ENCODE data around the gene OVOL1. TPM values are rescaled to one million over a fixed set of nuclear protein-coding genes. Genes with fewer than 3 reads are reported as not detected.

Gene OVOL1
- total and polyA plus RNA-seq, 2 experiments from 2014 or later: 1.5 to 3.3 TPM

DNA sequence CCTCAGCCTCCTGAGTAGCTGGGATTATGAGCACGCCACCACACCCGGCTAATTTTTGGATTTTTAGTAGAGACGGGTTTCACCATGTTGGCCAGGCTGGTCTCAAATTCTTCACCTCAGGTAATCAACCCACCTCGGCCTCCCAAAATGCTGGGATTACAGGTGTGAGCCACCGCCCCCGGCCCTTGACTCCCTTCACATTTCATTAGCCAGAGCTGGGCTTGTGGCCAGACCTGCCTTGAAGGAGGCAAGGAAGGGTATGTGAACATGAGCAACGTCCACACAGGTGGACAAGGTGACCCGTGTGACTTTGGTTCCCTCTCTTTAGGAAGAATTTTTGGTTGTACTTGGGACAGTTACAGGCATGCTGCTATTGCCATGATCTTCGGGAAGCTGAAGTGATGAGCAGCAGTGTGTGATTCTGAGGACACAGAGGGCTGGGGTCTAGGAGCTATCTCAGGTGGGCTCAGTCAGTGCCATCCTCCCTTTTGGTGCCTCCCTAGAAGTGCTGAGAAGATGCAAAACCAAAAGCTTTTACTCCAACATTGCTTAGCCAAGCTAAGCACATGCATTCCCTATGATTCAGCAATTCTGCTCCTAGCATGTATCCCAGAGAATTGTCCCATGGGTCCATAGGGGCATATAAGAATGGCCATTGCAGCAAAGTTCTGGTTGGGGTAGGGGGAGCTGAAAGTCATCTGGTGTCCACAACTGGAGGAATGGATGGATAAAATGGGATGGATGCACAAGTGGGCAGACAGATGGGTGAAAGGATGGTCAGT lies 12.1 kb upstream of the OVOL1 start:
- no peaks in the 10 kb centered on the region for H3K4me1 Mint-ChIP-seq
- H3K4me3 Mint-ChIP-seq: no peak overlapping the region
- no peak for TF ChIP-seq CTCF (conservative IDR thresholded peaks at IDR 0.05; ENCODE audit: low read depth in 2 of 2)
- no peak for TF ChIP-seq STAT1 (IDR thresholded peaks at IDR 0.05; ENCODE audit: unreplicated experiment)
- TF ChIP-seq REST (IDR thresholded peaks at IDR 0.05; ENCODE audit: unreplicated experiment): no peak
- TF ChIP-seq ZNF114 (CRISPR knock-in tag; IDR thresholded peaks at IDR 0.05): no peak
- no peak for TF ChIP-seq ETS1 (IDR thresholded peaks at IDR 0.05)
- TF ChIP-seq NANOG (IDR thresholded peaks at IDR 0.05; ENCODE audit: borderline replicate concordance): no peak
- no peak for TF ChIP-seq JUNB (IDR thresholded peaks at IDR 0.05; ENCODE audit: unreplicated experiment)
- TF ChIP-seq ZNF331 (CRISPR knock-in tag; IDR thresholded peaks at IDR 0.05; ENCODE audit: low read depth): no peak
- TF ChIP-seq EZH2phosphoT487 (IDR thresholded peaks at IDR 0.05; ENCODE audit: unreplicated experiment): no peak
- TF ChIP-seq POLR2AphosphoS5 (IDR thresholded peaks at IDR 0.05; ENCODE audit: low read depth): no peak
- no peak for TF ChIP-seq EZH2 (IDR thresholded peaks at IDR 0.05; ENCODE audit: low read depth, unreplicated experiment)
- Histone ChIP-seq H3K27ac (ENCODE audit: low read depth) (no peak overlapping the region), H3K9me2 (ENCODE audit: insufficient read depth) (no peaks in the 10 kb centered on the region), H4K20me1 (replicated peaks; ENCODE audit: insufficient read depth) (no peaks in the 10 kb centered on the region), H3K4me1 (ENCODE audit: insufficient read depth) (no peaks in the 10 kb centered on the region), H2AFZ (no peak overlapping the region), H3K4me2 (no peak overlapping the region), H3K4me3 (no peak overlapping the region), H3K27me3 (ENCODE audit: insufficient read depth) (no peaks in the 10 kb centered on the region), H3F3A (replicated peaks; ENCODE audit: low read depth) (no peaks in the 10 kb centered on the region), H3K79me2 (replicated peaks; ENCODE audit: insufficient read depth) (no peaks in the 10 kb centered on the region), H3K36me3 (ENCODE audit: insufficient read depth) (no peaks in the 10 kb centered on the region)
- no peak overlapping the region for H3K27ac Mint-ChIP-seq
- DNase-seq (ENCODE audit: low spot score) (no peak), ATAC-seq (no peak)
- peaks cover 8% of the 10 kb centered on the region for H3K27me3 Mint-ChIP-seq (ENCODE audit: insufficient read depth, low read depth, poor library complexity)
- H3K9me3 Mint-ChIP-seq: 0 out of 3 replicates have a peak, but pooled peaks cover under 1% of the 10 kb centered on the region
- peaks cover 3% of the 10 kb centered on the region; the same call in 1 of the 3 replicates for H3K36me3 Mint-ChIP-seq (ENCODE audit: low read depth)

Measured in GM23338 (cell line).